Prostate gland (tissue), 2 donors: Measurements from ENCODE around the gene GRAMD2A. TPM values are rescaled to one million over a fixed set of nuclear protein-coding genes. Genes with fewer than 3 reads are reported as not detected.

Experiments
- DNase-seq: peaks from one replicate; pipeline ENCODE4 v3.0.0-alpha.2; 2019; ENCODE audit warnings: low spot score
- H3K27ac ChIP-seq, 2 donors: fragments of 200-600 bp; sonication (generic); 2 replicates each; pipeline ENCODE4 v1.5.1; 2017 to 2019
- H3K27me3 ChIP-seq: fragments of 200-600 bp; sonication (generic); replicated peaks from 2 replicates; pipeline ENCODE4 v1.5.1; 2019; ENCODE audit not compliant: insufficient read depth
- H3K36me3 ChIP-seq, 2 donors: fragments of 200-600 bp; sonication (generic); 1 replicate in 1 of 2; 2 replicates in 1 of 2; pipeline versions ENCODE4 v1.5.1 to v1.8.1; 2017 to 2019
- H3K4me1 ChIP-seq: fragments of 200-600 bp; sonication (generic); replicated peaks from 2 replicates; pipeline ENCODE4 v1.5.1; 2019
- H3K4me3 ChIP-seq, 2 donors: fragments of 200-600 bp; sonication (generic); 2 replicates each; pipeline ENCODE4 v1.5.1; 2017 to 2019
- H3K9me3 ChIP-seq: fragments of 200-600 bp; sonication (generic); 2 replicates; pipeline ENCODE4 v1.5.1; 2017
- POLR2A ChIP-seq: fragments of 450-650 bp; IDR thresholded peaks from one replicate; pipeline ENCODE4 v1.6.1; 2016; ENCODE audit warnings: antibody characterized with exemption, mild to moderate bottlenecking
- POLR2AphosphoS5 ChIP-seq: sonication (generic); formaldehyde crosslinking; IDR thresholded peaks from one replicate; pipeline ENCODE4 v1.6.1; 2017; ENCODE audit warnings: antibody characterized with exemption
- WGBS: methylation state at CpG from one replicate; pipeline ENCODE4 v1.1.5; 2018; 5-methylcytosine and 5-hydroxymethylcytosine counted together
- intact Hi-C: fragments of 100-400 bp; cut with DNase I; formaldehyde crosslinking; loops from one replicate; pipeline ENCODE4 v1.14.2; 2022
- total RNA-seq, 2 donors: library from RNA; depleted of rRNA; stranded (reverse); fragments of >200 nt; gene quantifications; one replicate each; pipeline ENCODE4 v1.1.0, GENCODE V29; 2016
- TF ChIP-seq, protein P1 (sequence below), 4 experiments: fragments of 200-600 bp in 2 of 4; fragments of 450-650 bp in 2 of 4; sonication (generic) in 2 of 4; IDR thresholded peaks; 1 replicate in 3 of 4; 2 replicates in 1 of 4; pipeline ENCODE4 v1.5.1; 2016 to 2019; ENCODE audit warnings: antibody characterized with exemption in 4 of 4, mild to moderate bottlenecking in 2 of 4, moderate library complexity in 2 of 4

The GRAMD2A gene
- total RNA-seq, 2 donors from 2014 or later: 4.3 to 6.4 TPM

DNA sequence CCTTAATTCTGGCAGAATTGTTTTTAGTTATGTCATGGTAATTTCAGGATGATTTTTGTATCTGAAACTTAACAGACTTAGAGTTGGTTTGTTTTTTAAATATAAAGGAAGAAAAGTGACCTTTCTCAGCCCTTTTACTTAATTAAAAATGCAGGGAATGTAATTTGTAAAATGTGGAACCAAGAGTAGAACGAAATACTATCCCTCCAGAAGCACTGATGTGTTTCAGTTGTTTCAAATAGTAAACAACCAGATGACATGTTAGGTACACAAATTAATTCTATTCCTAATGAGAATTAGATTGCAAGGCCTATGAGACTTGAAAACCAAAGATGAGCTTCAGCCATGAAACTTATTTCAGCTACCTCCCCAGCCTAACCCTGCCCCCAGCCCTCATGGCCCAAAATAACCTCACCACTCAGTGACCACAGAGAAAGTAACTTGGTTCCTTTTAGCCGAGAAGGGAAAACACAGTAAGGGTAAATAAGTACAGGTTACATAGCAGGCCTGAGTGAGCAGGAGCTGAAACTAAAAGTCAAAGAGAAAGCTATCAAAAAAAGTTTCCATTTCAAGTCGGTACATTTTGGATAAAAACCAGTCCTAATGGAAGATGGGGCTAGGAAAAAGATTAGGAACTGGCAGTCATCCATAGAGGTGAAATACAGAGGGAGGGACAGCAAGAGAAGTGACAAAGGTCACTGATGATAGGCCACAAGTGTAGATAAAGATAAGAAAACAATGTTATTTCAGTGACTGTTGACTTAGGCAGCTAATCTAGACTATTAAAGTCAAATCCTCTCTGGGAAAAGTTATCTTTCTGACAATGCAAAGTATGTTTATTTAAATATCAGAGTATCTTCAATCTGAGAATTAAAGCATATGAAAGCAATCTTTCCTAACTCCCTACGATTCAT is 56.2 kb downstream of the GRAMD2A start:
- no peaks in the 10 kb centered on the region for H3K27me3 ChIP-seq
- TF ChIP-seq, protein P1, sequence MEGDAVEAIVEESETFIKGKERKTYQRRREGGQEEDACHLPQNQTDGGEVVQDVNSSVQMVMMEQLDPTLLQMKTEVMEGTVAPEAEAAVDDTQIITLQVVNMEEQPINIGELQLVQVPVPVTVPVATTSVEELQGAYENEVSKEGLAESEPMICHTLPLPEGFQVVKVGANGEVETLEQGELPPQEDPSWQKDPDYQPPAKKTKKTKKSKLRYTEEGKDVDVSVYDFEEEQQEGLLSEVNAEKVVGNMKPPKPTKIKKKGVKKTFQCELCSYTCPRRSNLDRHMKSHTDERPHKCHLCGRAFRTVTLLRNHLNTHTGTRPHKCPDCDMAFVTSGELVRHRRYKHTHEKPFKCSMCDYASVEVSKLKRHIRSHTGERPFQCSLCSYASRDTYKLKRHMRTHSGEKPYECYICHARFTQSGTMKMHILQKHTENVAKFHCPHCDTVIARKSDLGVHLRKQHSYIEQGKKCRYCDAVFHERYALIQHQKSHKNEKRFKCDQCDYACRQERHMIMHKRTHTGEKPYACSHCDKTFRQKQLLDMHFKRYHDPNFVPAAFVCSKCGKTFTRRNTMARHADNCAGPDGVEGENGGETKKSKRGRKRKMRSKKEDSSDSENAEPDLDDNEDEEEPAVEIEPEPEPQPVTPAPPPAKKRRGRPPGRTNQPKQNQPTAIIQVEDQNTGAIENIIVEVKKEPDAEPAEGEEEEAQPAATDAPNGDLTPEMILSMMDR (IDR thresholded peaks at IDR 0.05): no peak
- TF ChIP-seq POLR2AphosphoS5: no peak
- no peak for TF ChIP-seq POLR2A
- no peak for DNase-seq
- no peaks in the 10 kb centered on the region for H3K9me3 ChIP-seq
- intact Hi-C loops: no loop called here
- H3K4me1 ChIP-seq: no peaks in the 10 kb centered on the region
- no peak overlapping the region for H3K4me3 ChIP-seq
- H3K27ac ChIP-seq: no peak overlapping the region
- 56% methylated on average over 4 of the region's 4 CpGs for WGBS
- H3K36me3 ChIP-seq: no peaks in the 10 kb centered on the region

DNA sequence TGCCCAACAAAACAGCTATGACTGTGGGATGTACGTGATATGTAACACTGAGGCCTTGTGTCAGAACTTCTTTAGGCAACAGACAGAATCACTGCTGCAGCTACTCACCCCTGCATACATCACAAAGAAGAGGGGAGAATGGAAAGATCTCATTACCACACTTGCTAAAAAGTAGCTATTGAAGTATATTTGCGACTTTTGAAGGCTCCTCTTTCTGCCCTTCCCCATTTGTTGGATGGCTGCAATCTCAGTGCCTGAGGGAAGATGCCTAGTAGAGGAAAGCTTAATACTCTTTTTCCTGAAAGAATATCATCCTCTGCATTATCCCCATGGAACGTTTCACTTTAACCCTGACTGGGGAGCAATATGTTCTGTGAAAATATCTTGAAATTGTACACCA is 57.5 kb downstream of the GRAMD2A start:
- no peak for TF ChIP-seq POLR2AphosphoS5
- TF ChIP-seq POLR2A: no peak
- TF ChIP-seq, protein P1 (IDR thresholded peaks at IDR 0.05): no peak
- no peaks in the 10 kb centered on the region for H3K4me1 ChIP-seq
- intact Hi-C loops: no loop called here
- H3K36me3 ChIP-seq: no peaks in the 10 kb centered on the region
- H3K27ac ChIP-seq: no peak overlapping the region
- H3K4me3 ChIP-seq: no peak overlapping the region
- 90% methylated on average over 3 of the region's 3 CpGs for WGBS
- no peaks in the 10 kb centered on the region for H3K27me3 ChIP-seq
- DNase-seq: no peak
- no peaks in the 10 kb centered on the region for H3K9me3 ChIP-seq

DNA sequence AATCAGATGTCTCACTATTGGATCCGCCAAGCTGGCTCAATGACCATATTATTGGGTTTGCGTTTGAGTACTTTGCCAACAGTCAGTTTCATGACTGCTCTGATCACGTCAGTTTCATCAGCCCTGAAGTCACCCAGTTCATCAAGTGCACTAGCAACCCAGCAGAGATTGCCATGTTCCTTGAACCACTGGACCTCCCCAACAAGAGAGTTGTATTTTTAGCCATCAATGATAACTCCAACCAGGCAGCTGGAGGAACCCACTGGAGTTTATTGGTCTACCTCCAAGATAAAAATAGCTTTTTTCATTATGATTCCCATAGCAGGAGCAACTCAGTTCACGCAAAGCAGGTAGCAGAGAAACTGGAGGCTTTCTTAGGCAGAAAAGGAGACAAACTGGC is 57.9 kb downstream of the GRAMD2A start:
- Histone ChIP-seq H3K36me3 (no peaks in the 10 kb centered on the region), H3K27me3 (no peaks in the 10 kb centered on the region), H3K4me1 (no peaks in the 10 kb centered on the region), H3K27ac (no peak overlapping the region), H3K4me3 (no peak overlapping the region), H3K9me3 (no peaks in the 10 kb centered on the region)
- WGBS: 98% methylated on average over 4 of the region's 4 CpGs
- TF ChIP-seq POLR2A: no peak
- no peak for DNase-seq
- intact Hi-C loops: no loop called here

DNA sequence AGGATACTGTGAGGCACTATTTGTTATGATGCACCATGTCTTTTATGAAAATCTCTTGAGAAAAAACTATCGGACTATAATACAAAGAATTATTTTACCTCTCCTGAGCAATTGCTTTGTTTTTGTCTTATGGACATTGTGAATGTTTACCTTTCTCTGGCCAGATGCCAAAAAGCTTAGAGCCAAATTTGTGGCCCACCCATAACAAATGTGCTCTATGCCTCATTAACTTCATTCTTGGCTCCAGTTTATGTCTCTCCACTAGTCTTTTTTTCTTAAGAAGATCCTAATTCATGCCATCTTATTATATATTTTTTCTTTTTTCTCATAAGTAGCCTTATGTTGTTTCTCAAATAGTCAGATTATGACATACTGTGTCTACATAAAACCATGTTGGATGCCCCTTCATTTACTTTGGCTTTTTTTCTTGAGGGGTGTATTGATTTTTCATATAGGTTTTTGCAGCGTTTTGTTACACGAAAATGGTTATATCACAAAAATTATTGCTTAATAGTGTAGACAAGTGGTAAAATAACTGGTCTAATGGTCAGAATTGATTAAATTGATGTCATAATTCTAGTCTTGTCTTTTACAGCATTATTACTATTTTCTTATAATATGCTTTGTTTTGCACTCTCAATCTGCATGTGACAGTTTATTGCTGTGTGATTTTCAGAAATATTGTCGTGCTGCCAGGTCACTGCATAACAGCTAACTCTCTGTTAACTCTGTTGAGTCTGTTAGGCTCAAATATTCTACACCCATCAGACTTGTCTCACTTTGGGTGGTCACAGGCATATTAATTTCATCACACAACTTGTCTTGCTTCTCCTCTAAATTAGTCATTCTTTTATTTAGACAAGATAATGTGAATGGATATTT is 61.2 kb downstream of the GRAMD2A start:
- peak; percentile 49 for TF ChIP-seq POLR2AphosphoS5
- TF ChIP-seq, protein P1 (IDR thresholded peaks at IDR 0.05): no peak
- no peak for TF ChIP-seq POLR2A
- WGBS: 53% methylated on average over 4 of the region's 4 CpGs
- H3K27ac ChIP-seq: no peak overlapping the region
- H3K27me3 ChIP-seq: no peaks in the 10 kb centered on the region
- no peaks in the 10 kb centered on the region for H3K4me1 ChIP-seq
- intact Hi-C loops: no loop called here
- H3K4me3 ChIP-seq: no peak overlapping the region
- no peaks in the 10 kb centered on the region for H3K9me3 ChIP-seq
- peak; percentile 29 for DNase-seq
- H3K36me3 ChIP-seq: no peaks in the 10 kb centered on the region

DNA sequence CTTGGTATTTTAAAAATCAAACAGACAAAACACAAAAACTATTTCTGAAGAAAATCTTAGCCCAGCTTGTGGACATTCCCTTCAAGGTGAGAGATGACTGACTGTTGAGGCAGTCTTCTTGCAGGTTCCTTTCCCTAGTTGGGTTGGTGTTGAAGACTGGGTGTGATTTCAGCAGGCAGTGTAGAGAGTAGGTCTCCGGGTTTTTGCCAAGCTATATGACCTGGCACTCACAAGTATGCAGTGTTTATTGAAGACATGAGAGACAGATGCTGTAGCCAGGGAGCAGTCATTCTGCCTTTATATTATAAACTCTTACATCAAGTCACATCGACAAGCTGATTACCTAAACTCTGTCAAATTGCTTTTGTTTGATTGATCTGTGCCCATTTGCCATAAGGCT is 61.9 kb downstream of the GRAMD2A start:
- TF ChIP-seq POLR2A: no peak
- TF ChIP-seq POLR2AphosphoS5: no peak
- TF ChIP-seq, protein P1 (IDR thresholded peaks at IDR 0.05): no peak
- Histone ChIP-seq H3K27ac (no peak overlapping the region), H3K4me3 (no peak overlapping the region), H3K9me3 (no peaks in the 10 kb centered on the region), H3K27me3 (no peaks in the 10 kb centered on the region), H3K4me1 (no peaks in the 10 kb centered on the region), H3K36me3 (no peaks in the 10 kb centered on the region)
- intact Hi-C loops: no loop called here
- WGBS: 34% methylated on average over 2 of the region's 2 CpGs
- no peak for DNase-seq
